ENCODE results near the gene CCDC17. TPM values are rescaled to one million over a fixed set of nuclear protein-coding genes. Genes with fewer than 3 reads are reported as not detected.

CCDC17 gene
- total RNA-seq, 1 donor from 2014 or later = 5.6 TPM

DNA sequence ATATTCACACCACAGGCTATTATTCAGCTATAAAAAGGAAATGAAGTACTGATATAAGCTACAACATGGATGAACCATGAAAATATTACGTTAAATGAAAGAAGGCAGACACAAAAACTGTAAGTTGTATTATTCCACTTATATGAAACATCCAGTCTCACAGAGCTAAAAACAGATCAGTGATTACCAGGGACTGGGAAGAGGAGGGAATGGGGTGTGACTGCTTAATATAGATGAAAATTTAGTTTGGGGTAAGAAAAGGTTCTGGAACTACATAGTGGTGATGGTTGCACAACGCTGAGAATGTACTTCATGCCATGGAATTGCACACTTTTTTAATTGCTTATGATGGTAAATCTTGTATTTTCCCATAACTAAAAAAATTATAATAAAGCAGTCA lies 43.0 kb upstream of the CCDC17 start:
- H3K9me3 Mint-ChIP-seq = no peaks in the 10 kb centered on the region
- TF ChIP-seq, protein P1, sequence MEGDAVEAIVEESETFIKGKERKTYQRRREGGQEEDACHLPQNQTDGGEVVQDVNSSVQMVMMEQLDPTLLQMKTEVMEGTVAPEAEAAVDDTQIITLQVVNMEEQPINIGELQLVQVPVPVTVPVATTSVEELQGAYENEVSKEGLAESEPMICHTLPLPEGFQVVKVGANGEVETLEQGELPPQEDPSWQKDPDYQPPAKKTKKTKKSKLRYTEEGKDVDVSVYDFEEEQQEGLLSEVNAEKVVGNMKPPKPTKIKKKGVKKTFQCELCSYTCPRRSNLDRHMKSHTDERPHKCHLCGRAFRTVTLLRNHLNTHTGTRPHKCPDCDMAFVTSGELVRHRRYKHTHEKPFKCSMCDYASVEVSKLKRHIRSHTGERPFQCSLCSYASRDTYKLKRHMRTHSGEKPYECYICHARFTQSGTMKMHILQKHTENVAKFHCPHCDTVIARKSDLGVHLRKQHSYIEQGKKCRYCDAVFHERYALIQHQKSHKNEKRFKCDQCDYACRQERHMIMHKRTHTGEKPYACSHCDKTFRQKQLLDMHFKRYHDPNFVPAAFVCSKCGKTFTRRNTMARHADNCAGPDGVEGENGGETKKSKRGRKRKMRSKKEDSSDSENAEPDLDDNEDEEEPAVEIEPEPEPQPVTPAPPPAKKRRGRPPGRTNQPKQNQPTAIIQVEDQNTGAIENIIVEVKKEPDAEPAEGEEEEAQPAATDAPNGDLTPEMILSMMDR (IDR thresholded peaks at IDR 0.05; ENCODE audit: unreplicated experiment) = no peak
- H3K27ac Mint-ChIP-seq = no peak overlapping the region
- peaks cover 7% of the 10 kb centered on the region for H3K36me3 Mint-ChIP-seq
- H3K27me3 Mint-ChIP-seq (ENCODE audit: low read depth) = no peaks in the 10 kb centered on the region
- H3K4me3 Mint-ChIP-seq = no peak overlapping the region
- no peak for DNase-seq (ENCODE audit: low spot score in 2 of 2, unreplicated experiment in 2 of 2)
- H3K4me1 Mint-ChIP-seq = peaks cover 14% of the 10 kb centered on the region

DNA sequence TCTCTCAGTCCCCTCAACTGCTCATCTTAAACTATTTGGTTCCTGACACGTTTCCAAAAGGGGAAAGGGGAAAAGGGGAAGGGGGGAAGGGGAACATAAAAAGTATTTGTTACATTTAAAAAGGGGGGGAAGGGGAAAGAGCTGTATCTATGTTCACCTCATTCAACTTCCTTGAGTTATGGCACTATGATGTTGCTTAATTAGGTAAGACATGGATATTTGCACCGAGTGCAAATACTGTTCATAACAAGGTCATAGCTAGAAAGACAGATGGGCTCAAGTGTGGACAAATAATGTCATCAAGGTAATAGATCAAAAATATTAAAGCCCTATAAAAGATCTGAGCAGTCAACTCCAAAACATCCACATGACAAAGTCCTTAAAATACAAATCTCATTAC lies 36.5 kb upstream of the CCDC17 start:
- Mint-ChIP-seq H3K4me3 (no peak overlapping the region), H3K27ac (no peak overlapping the region), H3K27me3 (ENCODE audit: low read depth) (no peaks in the 10 kb centered on the region), H3K4me1 (peaks cover 6% of the 10 kb centered on the region), H3K9me3 (no peaks in the 10 kb centered on the region), H3K36me3 (peaks cover 25% of the 10 kb centered on the region)
- TF ChIP-seq, protein P1 (IDR thresholded peaks at IDR 0.05; ENCODE audit: unreplicated experiment) = no peak
- no peak for DNase-seq (ENCODE audit: low spot score in 2 of 2, unreplicated experiment in 2 of 2)

DNA sequence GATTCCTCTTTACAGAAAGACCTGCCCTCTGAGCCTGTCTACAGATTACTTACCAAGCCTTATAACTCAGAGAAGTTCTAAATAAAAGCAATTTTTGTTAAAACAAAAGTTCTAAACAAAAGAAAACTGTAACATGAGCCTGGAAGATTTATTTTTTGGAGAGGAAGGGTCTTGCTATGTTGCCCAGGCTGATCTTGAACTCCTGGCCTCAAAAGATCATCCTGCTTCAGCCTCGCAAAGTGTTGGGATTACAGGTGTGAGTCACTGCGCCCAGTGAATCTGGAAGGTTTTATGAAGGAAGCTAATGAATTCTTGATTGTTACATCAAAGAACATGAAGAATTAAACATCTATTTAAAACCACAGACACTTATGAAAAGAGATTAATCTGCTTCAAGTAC lies 35.4 kb upstream of the CCDC17 start:
- no peaks in the 10 kb centered on the region for H3K9me3 Mint-ChIP-seq
- H3K27me3 Mint-ChIP-seq (ENCODE audit: low read depth) = no peaks in the 10 kb centered on the region
- TF ChIP-seq, protein P1 (IDR thresholded peaks at IDR 0.05; ENCODE audit: unreplicated experiment) = no peak
- no peak overlapping the region for H3K4me3 Mint-ChIP-seq
- H3K36me3 Mint-ChIP-seq = peaks cover 33% of the 10 kb centered on the region
- no peak overlapping the region for H3K27ac Mint-ChIP-seq
- DNase-seq (ENCODE audit: low spot score in 2 of 2, unreplicated experiment in 2 of 2) = no peak
- H3K4me1 Mint-ChIP-seq = peaks cover 6% of the 10 kb centered on the region

DNA sequence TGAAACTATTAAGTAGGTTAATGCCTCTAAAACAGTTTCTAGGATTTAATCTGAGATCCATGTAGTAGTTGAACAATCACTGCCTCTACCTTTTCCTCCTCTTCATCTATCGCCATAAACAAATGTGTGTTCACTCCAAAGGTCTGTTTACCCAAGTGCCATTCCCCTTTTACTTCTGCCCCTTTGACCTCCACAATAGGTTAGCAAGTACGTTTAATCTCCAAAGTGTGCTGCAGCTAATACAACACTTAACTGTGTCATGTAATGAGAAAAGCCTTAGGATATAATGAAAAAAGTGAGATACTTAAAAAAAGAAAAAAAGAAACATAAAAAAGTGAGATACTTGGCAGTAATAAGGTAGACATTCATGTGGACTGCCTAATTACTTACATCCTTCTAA lies 34.3 kb upstream of the CCDC17 start:
- TF ChIP-seq, protein P1 (IDR thresholded peaks at IDR 0.05; ENCODE audit: unreplicated experiment) = no peak
- Mint-ChIP-seq H3K4me1 (peaks cover 2% of the 10 kb centered on the region), H3K4me3 (no peak overlapping the region), H3K36me3 (peaks cover 30% of the 10 kb centered on the region), H3K27me3 (ENCODE audit: low read depth) (no peaks in the 10 kb centered on the region), H3K9me3 (no peaks in the 10 kb centered on the region), H3K27ac (no peak overlapping the region)
- DNase-seq (ENCODE audit: low spot score in 2 of 2, unreplicated experiment in 2 of 2) = no peak

DNA sequence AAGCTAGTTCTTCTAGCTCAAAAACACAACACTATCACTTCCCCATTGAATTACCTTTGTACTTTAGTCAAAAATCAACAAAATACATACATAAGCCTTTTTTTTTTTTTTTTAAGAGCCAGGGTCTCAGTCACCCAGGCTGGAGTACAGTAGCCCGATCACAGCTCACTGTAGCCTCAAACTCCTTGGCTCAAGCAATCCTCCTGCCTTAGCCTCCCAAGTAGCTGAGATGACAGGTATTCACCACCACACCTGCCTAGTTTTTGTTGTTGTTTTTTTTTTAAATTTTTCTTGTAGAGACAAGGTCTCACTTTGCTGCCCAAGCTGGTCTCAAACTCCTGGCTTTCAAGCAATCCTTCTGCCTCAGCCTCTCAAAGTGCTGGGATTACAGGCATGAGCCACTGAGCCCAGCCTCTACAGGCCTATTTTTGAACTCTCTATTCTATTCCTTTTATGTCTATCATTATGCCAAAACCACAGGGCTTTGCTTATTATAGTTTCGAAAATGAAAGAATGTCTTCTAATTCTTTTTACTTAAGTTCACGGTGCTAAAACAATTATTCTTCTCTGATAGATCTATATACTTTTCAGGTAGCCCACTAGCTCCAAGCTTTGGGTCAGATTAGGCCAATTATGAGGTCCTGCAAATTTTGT lies 32.8 kb upstream of the CCDC17 start:
- no peaks in the 10 kb centered on the region for H3K9me3 Mint-ChIP-seq
- TF ChIP-seq, protein P1 (IDR thresholded peaks at IDR 0.05; ENCODE audit: unreplicated experiment) = no peak
- H3K27me3 Mint-ChIP-seq (ENCODE audit: low read depth) = no peaks in the 10 kb centered on the region

More for the DNA sequence above, 32.8 kb upstream of the CCDC17 start:
- Mint-ChIP-seq H3K4me3 (no peak overlapping the region), H3K4me1 (no peaks in the 10 kb centered on the region), H3K36me3 (peaks cover 35% of the 10 kb centered on the region), H3K27ac (no peak overlapping the region)
- DNase-seq (ENCODE audit: low spot score in 2 of 2, unreplicated experiment in 2 of 2) = no peak
